Breast epithelium (tissue), 3 donors: ENCODE data around the gene IRX4.

Experiments used
- POLR2A ChIP-seq: fragments of 450-650 bp; IDR thresholded peaks from one replicate; pipeline ENCODE4 v1.6.1; 2016; ENCODE audit warnings: antibody characterized with exemption, mild to moderate bottlenecking, moderate library complexity
- POLR2AphosphoS5 ChIP-seq, 3 donors: sonication (generic); formaldehyde crosslinking; IDR thresholded peaks; one replicate each; pipeline ENCODE4 v1.6.1; 2017; ENCODE audit warnings: antibody characterized with exemption in 3 of 3
- TF ChIP-seq, protein P1 (sequence below), 3 donors: fragments of 450-650 bp; IDR thresholded peaks; one replicate each; pipeline ENCODE4 v1.5.1; 2016 to 2017; ENCODE audit warnings: antibody characterized with exemption in 3 of 3, mild to moderate bottlenecking in 3 of 3, moderate library complexity in 3 of 3

DNA sequence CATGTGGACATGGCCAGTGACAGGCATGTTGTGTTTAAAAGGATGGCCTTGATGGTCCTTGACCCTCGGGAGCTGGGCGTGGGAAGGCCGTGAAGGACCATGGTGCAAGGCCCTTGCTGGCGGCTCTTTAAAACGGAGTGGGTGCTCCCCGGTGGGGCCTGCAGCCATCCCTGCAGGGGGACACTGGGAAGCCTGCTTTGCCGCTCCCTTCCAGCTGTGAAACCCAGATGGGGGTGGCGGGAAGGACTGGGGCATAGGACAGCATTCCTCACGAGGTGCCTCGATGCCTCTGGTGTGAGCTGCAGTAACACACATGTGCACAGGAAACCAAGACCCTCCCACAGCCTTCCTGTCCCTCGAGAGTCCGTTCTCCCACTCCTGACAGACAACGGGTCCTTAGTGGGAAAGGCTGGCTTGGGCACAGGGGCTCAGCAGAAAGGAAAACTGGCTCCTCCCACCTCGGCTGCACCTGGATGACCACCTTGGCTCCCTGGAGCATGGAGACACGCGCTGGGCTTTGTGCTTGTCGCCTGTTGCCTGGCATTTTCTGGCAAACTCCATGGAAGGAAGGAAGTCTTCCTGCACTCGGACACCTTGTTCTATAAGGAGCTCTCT, 30.3 kb upstream of the IRX4 start:
- TF ChIP-seq POLR2A (no peak), POLR2AphosphoS5 (IDR thresholded peaks at IDR 0.05) (no peak)
- TF ChIP-seq, protein P1, sequence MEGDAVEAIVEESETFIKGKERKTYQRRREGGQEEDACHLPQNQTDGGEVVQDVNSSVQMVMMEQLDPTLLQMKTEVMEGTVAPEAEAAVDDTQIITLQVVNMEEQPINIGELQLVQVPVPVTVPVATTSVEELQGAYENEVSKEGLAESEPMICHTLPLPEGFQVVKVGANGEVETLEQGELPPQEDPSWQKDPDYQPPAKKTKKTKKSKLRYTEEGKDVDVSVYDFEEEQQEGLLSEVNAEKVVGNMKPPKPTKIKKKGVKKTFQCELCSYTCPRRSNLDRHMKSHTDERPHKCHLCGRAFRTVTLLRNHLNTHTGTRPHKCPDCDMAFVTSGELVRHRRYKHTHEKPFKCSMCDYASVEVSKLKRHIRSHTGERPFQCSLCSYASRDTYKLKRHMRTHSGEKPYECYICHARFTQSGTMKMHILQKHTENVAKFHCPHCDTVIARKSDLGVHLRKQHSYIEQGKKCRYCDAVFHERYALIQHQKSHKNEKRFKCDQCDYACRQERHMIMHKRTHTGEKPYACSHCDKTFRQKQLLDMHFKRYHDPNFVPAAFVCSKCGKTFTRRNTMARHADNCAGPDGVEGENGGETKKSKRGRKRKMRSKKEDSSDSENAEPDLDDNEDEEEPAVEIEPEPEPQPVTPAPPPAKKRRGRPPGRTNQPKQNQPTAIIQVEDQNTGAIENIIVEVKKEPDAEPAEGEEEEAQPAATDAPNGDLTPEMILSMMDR (IDR thresholded peaks at IDR 0.05) = no peak
